Body of pancreas (tissue), 4 donors: ENCODE data around the gene RUNX3.

ENCODE experiments used
- CTCF ChIP-seq, 7 experiments: fragments of 450-650 bp in 4 of 7; fragments of 200-600 bp in 3 of 7; sonication (generic) in 3 of 7; IDR thresholded peaks; one replicate each; pipeline ENCODE4 v1.5.1; 2016 to 2019; ENCODE audit warnings: antibody characterized with exemption in 7 of 7
- POLR2A ChIP-seq, 3 donors: fragments of 450-650 bp; IDR thresholded peaks; one replicate each; pipeline ENCODE4 v1.6.1; 2016; ENCODE audit warnings: antibody characterized with exemption in 3 of 3, mild to moderate bottlenecking in 2 of 3

GRCh38 chr1:24905355-24905978 lies 24.6 kb downstream of the RUNX3 start:
- TF ChIP-seq POLR2A (IDR thresholded peaks at IDR 0.05) (no peak), CTCF (IDR thresholded peaks at IDR 0.05) (no peak)
